ENCODE results near the gene SMC1B.

- TF ChIP-seq USF2 (IDR thresholded peaks at IDR 0.05; ENCODE audit: low read length) (no peak), SRF (IDR thresholded peaks at IDR 0.05; ENCODE audit: low read depth, low read length) (no peak), MAX (IDR thresholded peaks at IDR 0.05) (no peak), CHD2 (IDR thresholded peaks at IDR 0.05; ENCODE audit: low read length) (no peak), RBBP5 (IDR thresholded peaks at IDR 0.05; ENCODE audit: borderline replicate concordance, low read depth, low read length) (no peak), CEBPB (IDR thresholded peaks at IDR 0.05; ENCODE audit: low read depth, low read length) (no peak)
- TF ChIP-seq, protein P1, sequence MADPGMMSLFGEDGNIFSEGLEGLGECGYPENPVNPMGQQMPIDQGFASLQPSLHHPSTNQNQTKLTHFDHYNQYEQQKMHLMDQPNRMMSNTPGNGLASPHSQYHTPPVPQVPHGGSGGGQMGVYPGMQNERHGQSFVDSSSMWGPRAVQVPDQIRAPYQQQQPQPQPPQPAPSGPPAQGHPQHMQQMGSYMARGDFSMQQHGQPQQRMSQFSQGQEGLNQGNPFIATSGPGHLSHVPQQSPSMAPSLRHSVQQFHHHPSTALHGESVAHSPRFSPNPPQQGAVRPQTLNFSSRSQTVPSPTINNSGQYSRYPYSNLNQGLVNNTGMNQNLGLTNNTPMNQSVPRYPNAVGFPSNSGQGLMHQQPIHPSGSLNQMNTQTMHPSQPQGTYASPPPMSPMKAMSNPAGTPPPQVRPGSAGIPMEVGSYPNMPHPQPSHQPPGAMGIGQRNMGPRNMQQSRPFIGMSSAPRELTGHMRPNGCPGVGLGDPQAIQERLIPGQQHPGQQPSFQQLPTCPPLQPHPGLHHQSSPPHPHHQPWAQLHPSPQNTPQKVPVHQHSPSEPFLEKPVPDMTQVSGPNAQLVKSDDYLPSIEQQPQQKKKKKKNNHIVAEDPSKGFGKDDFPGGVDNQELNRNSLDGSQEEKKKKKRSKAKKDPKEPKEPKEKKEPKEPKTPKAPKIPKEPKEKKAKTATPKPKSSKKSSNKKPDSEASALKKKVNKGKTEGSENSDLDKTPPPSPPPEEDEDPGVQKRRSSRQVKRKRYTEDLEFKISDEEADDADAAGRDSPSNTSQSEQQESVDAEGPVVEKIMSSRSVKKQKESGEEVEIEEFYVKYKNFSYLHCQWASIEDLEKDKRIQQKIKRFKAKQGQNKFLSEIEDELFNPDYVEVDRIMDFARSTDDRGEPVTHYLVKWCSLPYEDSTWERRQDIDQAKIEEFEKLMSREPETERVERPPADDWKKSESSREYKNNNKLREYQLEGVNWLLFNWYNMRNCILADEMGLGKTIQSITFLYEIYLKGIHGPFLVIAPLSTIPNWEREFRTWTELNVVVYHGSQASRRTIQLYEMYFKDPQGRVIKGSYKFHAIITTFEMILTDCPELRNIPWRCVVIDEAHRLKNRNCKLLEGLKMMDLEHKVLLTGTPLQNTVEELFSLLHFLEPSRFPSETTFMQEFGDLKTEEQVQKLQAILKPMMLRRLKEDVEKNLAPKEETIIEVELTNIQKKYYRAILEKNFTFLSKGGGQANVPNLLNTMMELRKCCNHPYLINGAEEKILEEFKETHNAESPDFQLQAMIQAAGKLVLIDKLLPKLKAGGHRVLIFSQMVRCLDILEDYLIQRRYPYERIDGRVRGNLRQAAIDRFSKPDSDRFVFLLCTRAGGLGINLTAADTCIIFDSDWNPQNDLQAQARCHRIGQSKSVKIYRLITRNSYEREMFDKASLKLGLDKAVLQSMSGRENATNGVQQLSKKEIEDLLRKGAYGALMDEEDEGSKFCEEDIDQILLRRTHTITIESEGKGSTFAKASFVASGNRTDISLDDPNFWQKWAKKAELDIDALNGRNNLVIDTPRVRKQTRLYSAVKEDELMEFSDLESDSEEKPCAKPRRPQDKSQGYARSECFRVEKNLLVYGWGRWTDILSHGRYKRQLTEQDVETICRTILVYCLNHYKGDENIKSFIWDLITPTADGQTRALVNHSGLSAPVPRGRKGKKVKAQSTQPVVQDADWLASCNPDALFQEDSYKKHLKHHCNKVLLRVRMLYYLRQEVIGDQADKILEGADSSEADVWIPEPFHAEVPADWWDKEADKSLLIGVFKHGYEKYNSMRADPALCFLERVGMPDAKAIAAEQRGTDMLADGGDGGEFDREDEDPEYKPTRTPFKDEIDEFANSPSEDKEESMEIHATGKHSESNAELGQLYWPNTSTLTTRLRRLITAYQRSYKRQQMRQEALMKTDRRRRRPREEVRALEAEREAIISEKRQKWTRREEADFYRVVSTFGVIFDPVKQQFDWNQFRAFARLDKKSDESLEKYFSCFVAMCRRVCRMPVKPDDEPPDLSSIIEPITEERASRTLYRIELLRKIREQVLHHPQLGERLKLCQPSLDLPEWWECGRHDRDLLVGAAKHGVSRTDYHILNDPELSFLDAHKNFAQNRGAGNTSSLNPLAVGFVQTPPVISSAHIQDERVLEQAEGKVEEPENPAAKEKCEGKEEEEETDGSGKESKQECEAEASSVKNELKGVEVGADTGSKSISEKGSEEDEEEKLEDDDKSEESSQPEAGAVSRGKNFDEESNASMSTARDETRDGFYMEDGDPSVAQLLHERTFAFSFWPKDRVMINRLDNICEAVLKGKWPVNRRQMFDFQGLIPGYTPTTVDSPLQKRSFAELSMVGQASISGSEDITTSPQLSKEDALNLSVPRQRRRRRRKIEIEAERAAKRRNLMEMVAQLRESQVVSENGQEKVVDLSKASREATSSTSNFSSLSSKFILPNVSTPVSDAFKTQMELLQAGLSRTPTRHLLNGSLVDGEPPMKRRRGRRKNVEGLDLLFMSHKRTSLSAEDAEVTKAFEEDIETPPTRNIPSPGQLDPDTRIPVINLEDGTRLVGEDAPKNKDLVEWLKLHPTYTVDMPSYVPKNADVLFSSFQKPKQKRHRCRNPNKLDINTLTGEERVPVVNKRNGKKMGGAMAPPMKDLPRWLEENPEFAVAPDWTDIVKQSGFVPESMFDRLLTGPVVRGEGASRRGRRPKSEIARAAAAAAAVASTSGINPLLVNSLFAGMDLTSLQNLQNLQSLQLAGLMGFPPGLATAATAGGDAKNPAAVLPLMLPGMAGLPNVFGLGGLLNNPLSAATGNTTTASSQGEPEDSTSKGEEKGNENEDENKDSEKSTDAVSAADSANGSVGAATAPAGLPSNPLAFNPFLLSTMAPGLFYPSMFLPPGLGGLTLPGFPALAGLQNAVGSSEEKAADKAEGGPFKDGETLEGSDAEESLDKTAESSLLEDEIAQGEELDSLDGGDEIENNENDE (IDR thresholded peaks at IDR 0.05; ENCODE audit: insufficient replicate concordance, low read length), result no peak
- TF ChIP-seq, protein P2, sequence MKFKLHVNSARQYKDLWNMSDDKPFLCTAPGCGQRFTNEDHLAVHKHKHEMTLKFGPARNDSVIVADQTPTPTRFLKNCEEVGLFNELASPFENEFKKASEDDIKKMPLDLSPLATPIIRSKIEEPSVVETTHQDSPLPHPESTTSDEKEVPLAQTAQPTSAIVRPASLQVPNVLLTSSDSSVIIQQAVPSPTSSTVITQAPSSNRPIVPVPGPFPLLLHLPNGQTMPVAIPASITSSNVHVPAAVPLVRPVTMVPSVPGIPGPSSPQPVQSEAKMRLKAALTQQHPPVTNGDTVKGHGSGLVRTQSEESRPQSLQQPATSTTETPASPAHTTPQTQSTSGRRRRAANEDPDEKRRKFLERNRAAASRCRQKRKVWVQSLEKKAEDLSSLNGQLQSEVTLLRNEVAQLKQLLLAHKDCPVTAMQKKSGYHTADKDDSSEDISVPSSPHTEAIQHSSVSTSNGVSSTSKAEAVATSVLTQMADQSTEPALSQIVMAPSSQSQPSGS (IDR thresholded peaks at IDR 0.05; ENCODE audit: low read length), result no peak
- TF ChIP-seq, protein P3, sequence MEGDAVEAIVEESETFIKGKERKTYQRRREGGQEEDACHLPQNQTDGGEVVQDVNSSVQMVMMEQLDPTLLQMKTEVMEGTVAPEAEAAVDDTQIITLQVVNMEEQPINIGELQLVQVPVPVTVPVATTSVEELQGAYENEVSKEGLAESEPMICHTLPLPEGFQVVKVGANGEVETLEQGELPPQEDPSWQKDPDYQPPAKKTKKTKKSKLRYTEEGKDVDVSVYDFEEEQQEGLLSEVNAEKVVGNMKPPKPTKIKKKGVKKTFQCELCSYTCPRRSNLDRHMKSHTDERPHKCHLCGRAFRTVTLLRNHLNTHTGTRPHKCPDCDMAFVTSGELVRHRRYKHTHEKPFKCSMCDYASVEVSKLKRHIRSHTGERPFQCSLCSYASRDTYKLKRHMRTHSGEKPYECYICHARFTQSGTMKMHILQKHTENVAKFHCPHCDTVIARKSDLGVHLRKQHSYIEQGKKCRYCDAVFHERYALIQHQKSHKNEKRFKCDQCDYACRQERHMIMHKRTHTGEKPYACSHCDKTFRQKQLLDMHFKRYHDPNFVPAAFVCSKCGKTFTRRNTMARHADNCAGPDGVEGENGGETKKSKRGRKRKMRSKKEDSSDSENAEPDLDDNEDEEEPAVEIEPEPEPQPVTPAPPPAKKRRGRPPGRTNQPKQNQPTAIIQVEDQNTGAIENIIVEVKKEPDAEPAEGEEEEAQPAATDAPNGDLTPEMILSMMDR (IDR thresholded peaks at IDR 0.05; ENCODE audit: control extremely low read depth in 1 of 3, insufficient read depth in 1 of 3, low read depth in 1 of 3, low read length in 3 of 3), result no peak
These were observed 107.8 kb downstream of the SMC1B start for GRCh38 chr22:45305456-45306075.
